Daoy (cell line): Measurements from ENCODE around the gene LAMA3. TPM values are rescaled to one million over a fixed set of nuclear protein-coding genes. Genes with fewer than 3 reads are reported as not detected.

Source experiments
- DNase-seq: peaks from one replicate; pipeline ENCODE4 v3.0.0-alpha.2; 2015; ENCODE audit warnings: low read depth
- total RNA-seq: library from RNA; depleted of rRNA; stranded (reverse); fragments of >200 nt; shearing (Covaris generic); gene quantifications from 2 replicates; pipeline ENCODE4 v1.2.3, GENCODE V29; 2014; rRNA removed

The LAMA3 gene
- total RNA-seq = 1.4 and 5.9 TPM in 2 replicates

GRCh38 chr18:23689031-23689615, at the start of gene LAMA3:
Gene LAMA3 (plus strand): TSS chr18:23689453. CDS start chr18:23689684, 231 bp downstream.
- DNase-seq = peak; percentile 57

GRCh38 chr18:23640052-23640451, 49.2 kb upstream of the LAMA3 start:
- DNase-seq = no peak

GRCh38 chr18:23641143-23641720, 48.0 kb upstream of the LAMA3 start:
- no peak for DNase-seq

- no peak for DNase-seq
Measured at GRCh38 chr18:23641937-23642666, 47.2 kb upstream of the LAMA3 start.

GRCh38 chr18:23643815-23644490, 45.3 kb upstream of the LAMA3 start:
- no peak for DNase-seq

- no peak for DNase-seq
Measured at GRCh38 chr18:23645568-23646175, 43.6 kb upstream of the LAMA3 start.

- no peak for DNase-seq
Measured at GRCh38 chr18:23646282-23646681, 43.0 kb upstream of the LAMA3 start.

- DNase-seq = no peak
Measured at GRCh38 chr18:23648456-23648855, 40.8 kb upstream of the LAMA3 start.

GRCh38 chr18:23648940-23649607, 40.2 kb upstream of the LAMA3 start:
- no peak for DNase-seq

- peak; percentile 64 for DNase-seq
Measured at GRCh38 chr18:23650968-23651927, 38.0 kb upstream of the LAMA3 start.

GRCh38 chr18:23652232-23652631, 37.0 kb upstream of the LAMA3 start:
- no peak for DNase-seq

GRCh38 chr18:23658285-23658684, 31.0 kb upstream of the LAMA3 start:
- no peak for DNase-seq

- DNase-seq = no peak
Measured at GRCh38 chr18:23661735-23662308, 27.4 kb upstream of the LAMA3 start.

GRCh38 chr18:23662309-23663263, 26.7 kb upstream of the LAMA3 start, which contains the start of gene ANKRD29:
Gene ANKRD29 (minus strand): TSS chr18:23662911. CDS start chr18:23662730, 181 bp downstream.
- peak; percentile 57 for DNase-seq

GRCh38 chr18:23664674-23665073, 24.6 kb upstream of the LAMA3 start:
- no peak for DNase-seq

- DNase-seq = no peak
Measured at GRCh38 chr18:23667114-23667513, 22.1 kb upstream of the LAMA3 start.

GRCh38 chr18:23668731-23669130, 20.5 kb upstream of the LAMA3 start:
- DNase-seq = no peak

- no peak for DNase-seq
Measured at GRCh38 chr18:23669202-23669766, 20.0 kb upstream of the LAMA3 start.
